Glutamatergic neuron (in vitro differentiated cells): ENCODE measurements around the gene GRM3. TPM values are rescaled to one million over a fixed set of nuclear protein-coding genes. Genes with fewer than 3 reads are reported as not detected.
A peak's percentile ranks its signal among the peaks of the same experiment; 100 is the strongest.

Experiments
- DNase-seq: peaks from one replicate; pipeline ENCODE4 v3.0.0; 2022
- H3K27ac Mint-ChIP-seq: one replicate; pipeline ENCODE4 v1.8.0; 2020; ENCODE audit warnings: mild to moderate bottlenecking, mixed read lengths, inconsistent platforms; ENCODE audit not compliant: unreplicated experiment
- H3K27me3 Mint-ChIP-seq: one replicate; pipeline ENCODE4 v1.8.0; 2020; ENCODE audit warnings: mild to moderate bottlenecking, moderate library complexity, mixed read lengths, inconsistent platforms; ENCODE audit not compliant: unreplicated experiment
- H3K36me3 Mint-ChIP-seq: one replicate; pipeline ENCODE4 v1.8.0; 2020; ENCODE audit warnings: mild to moderate bottlenecking, mixed read lengths, inconsistent platforms; ENCODE audit not compliant: unreplicated experiment
- H3K4me1 Mint-ChIP-seq: one replicate; pipeline ENCODE4 v1.8.0; 2020; ENCODE audit warnings: mild to moderate bottlenecking, low read depth, mixed read lengths, inconsistent platforms; ENCODE audit not compliant: unreplicated experiment
- H3K4me3 Mint-ChIP-seq: one replicate; pipeline ENCODE4 v1.8.0; 2020; ENCODE audit warnings: mild to moderate bottlenecking, mixed read lengths, inconsistent platforms; ENCODE audit not compliant: unreplicated experiment
- H3K9me3 Mint-ChIP-seq: one replicate; pipeline ENCODE4 v1.8.0; 2020; ENCODE audit warnings: mild to moderate bottlenecking, moderate library complexity, mixed read lengths, inconsistent platforms; ENCODE audit not compliant: unreplicated experiment
- CTCF ChIP-seq: fragments of 200-600 bp; sonication (generic); IDR thresholded peaks from one replicate; pipeline ENCODE4 v1.5.0; 2021; ENCODE audit not compliant: partially characterized antibody, unreplicated experiment
- total RNA-seq: library from RNA; stranded (reverse); fragmentation: NEBNext Ultra II Directional; extraction: Animal tissue kit (Norgen Biotek cat#: 25700); gene quantifications from one replicate; pipeline ENCODE4 v1.2.1, GENCODE V29; 2021; ENCODE audit not compliant: unreplicated experiment

GRM3 gene
- total RNA-seq, 1 donor from 2014 or later = not detected

GRCh38 chr7:86664486-86664885 is 20.8 kb downstream of the GRM3 start:
- no peaks in the 10 kb centered on the region for H3K36me3 Mint-ChIP-seq
- no peaks in the 10 kb centered on the region for H3K27me3 Mint-ChIP-seq
- no peak overlapping the region for H3K27ac Mint-ChIP-seq
- no peak for TF ChIP-seq CTCF
- no peaks in the 10 kb centered on the region for H3K4me1 Mint-ChIP-seq
- DNase-seq = no peak
- H3K4me3 Mint-ChIP-seq = no peak overlapping the region
- H3K9me3 Mint-ChIP-seq = no peaks in the 10 kb centered on the region

- no peaks in the 10 kb centered on the region for H3K9me3 Mint-ChIP-seq
- no peaks in the 10 kb centered on the region for H3K4me1 Mint-ChIP-seq
- no peaks in the 10 kb centered on the region for H3K27me3 Mint-ChIP-seq
- no peak overlapping the region for H3K27ac Mint-ChIP-seq
- no peak overlapping the region for H3K4me3 Mint-ChIP-seq
- DNase-seq = no peak
- TF ChIP-seq CTCF = no peak
- no peaks in the 10 kb centered on the region for H3K36me3 Mint-ChIP-seq
Observed at GRCh38 chr7:86664991-86665390, 21.3 kb downstream of the GRM3 start.

- TF ChIP-seq CTCF = no peak
- Mint-ChIP-seq H3K27ac (no peak overlapping the region), H3K4me3 (no peak overlapping the region), H3K4me1 (no peaks in the 10 kb centered on the region), H3K27me3 (peaks cover 1% of the 10 kb centered on the region), H3K9me3 (no peaks in the 10 kb centered on the region), H3K36me3 (no peaks in the 10 kb centered on the region)
- DNase-seq = no peak
Observed at GRCh38 chr7:86665669-86666068, 22.0 kb downstream of the GRM3 start.

- no peaks in the 10 kb centered on the region for H3K36me3 Mint-ChIP-seq
- DNase-seq = peak; percentile 22
- no peak overlapping the region for H3K4me3 Mint-ChIP-seq
- peaks cover 1% of the 10 kb centered on the region for H3K27me3 Mint-ChIP-seq
- no peak overlapping the region for H3K27ac Mint-ChIP-seq
- no peak for TF ChIP-seq CTCF
- H3K9me3 Mint-ChIP-seq = no peaks in the 10 kb centered on the region
- H3K4me1 Mint-ChIP-seq = no peaks in the 10 kb centered on the region
Observed at GRCh38 chr7:86667732-86668131, 24.0 kb downstream of the GRM3 start.

- Mint-ChIP-seq H3K4me3 (no peak overlapping the region), H3K27me3 (peaks cover 1% of the 10 kb centered on the region), H3K27ac (no peak overlapping the region), H3K9me3 (peaks cover 1% of the 10 kb centered on the region), H3K36me3 (no peaks in the 10 kb centered on the region), H3K4me1 (no peaks in the 10 kb centered on the region)
- no peak for DNase-seq
- no peak for TF ChIP-seq CTCF
Observed at GRCh38 chr7:86668315-86668714, 24.6 kb downstream of the GRM3 start.
